ENCODE measurements around the gene CREB3. TPM values are rescaled to one million over a fixed set of nuclear protein-coding genes. Genes with fewer than 3 reads are reported as not detected.

Gene CREB3
- total RNA-seq, 4 donors from 2014 or later: 17.8 to 39.6 (median 26.2) TPM

GRCh38 chr9:35755071-35755470 is 22.6 kb downstream of the CREB3 start:
- no peak for DNase-seq
- Histone ChIP-seq H3K9me3 (no peaks in the 10 kb centered on the region), H3K4me3 (no peak overlapping the region), H3K27ac (no peak overlapping the region), H3K4me1 (peaks cover 25 to 28% of the 10 kb centered on the region in 2 donors), H3K36me3 (peaks cover 2 to 46% of the 10 kb centered on the region in 2 donors), H3K27me3 (no peaks in the 10 kb centered on the region)
- intact Hi-C loops (cut with DNase I; ENCODE audit: low total_unique reads) (no loop called here), in situ Hi-C loops (cut with MboI; ENCODE audit: low sequenced_read_pairs in 4 of 4) (no loop called here)
- TF ChIP-seq, protein P1, sequence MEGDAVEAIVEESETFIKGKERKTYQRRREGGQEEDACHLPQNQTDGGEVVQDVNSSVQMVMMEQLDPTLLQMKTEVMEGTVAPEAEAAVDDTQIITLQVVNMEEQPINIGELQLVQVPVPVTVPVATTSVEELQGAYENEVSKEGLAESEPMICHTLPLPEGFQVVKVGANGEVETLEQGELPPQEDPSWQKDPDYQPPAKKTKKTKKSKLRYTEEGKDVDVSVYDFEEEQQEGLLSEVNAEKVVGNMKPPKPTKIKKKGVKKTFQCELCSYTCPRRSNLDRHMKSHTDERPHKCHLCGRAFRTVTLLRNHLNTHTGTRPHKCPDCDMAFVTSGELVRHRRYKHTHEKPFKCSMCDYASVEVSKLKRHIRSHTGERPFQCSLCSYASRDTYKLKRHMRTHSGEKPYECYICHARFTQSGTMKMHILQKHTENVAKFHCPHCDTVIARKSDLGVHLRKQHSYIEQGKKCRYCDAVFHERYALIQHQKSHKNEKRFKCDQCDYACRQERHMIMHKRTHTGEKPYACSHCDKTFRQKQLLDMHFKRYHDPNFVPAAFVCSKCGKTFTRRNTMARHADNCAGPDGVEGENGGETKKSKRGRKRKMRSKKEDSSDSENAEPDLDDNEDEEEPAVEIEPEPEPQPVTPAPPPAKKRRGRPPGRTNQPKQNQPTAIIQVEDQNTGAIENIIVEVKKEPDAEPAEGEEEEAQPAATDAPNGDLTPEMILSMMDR (IDR thresholded peaks at IDR 0.05 in 4 of 5, conservative IDR thresholded peaks at IDR 0.05 in 1 of 5): no peak
- TF ChIP-seq POLR2A (IDR thresholded peaks at IDR 0.05): no peak
- no peak for ATAC-seq

DNA sequence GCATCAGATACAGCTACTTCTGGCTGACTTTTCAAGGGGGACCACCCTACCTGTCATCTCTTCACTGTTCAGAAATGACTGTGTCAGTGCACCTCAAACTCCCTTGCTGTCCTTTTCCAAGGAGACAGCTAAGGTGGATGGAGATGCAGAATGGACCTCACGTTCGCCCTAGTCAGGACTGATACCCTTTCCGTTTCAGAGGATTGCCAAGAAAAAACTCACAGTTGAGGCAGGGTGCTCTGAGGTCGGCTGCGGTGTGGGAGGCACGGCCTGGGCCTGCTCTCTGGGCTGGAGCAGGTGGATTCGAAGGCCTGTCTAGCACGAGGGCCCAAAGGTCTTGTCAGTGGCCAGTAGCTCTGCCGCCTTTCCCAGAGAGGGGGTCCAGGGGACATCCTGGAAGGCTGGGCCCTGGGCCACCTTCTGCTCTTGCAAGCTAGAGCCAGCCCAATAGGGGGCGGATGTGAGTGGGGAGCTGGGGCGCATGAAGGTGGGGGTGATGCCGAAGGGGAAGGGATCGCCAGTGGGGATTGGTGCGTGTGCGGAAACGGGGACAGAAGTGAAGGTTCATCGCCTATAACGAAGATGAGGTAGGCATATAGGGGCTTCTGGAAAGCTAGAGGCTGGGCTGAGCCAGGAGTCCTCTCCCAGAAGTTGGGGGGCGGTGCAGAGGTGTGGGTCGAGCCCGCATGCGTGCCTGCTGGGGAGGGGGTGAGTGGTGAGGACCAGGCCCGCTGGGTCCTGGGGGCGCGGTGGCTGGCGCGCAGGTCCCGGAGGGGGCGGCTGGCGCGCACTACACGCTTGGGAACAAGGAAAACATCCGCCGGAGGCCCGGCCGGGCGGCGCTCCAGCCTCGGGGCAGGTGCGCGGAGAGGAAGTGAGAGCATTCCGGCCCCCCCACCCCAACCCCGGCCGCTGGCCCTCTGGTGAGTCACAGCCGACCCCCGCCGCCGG is 24.1 kb downstream of the CREB3 start:
- in situ Hi-C loops (cut with MboI; ENCODE audit: low sequenced_read_pairs in 4 of 4) (no loop called here), intact Hi-C loops (cut with DNase I; ENCODE audit: low total_unique reads) (no loop called here)
- Histone ChIP-seq H3K4me3 (peak overlapping the region; percentile 62 to 76 (median 68)), H3K9me3 (no peaks in the 10 kb centered on the region), H3K27me3 (no peaks in the 10 kb centered on the region), H3K4me1 (peaks cover 19 to 21% of the 10 kb centered on the region in 2 donors), H3K36me3 (peaks cover 2 to 35% of the 10 kb centered on the region in 2 donors), H3K27ac (peak overlapping the region; percentile 81 to 95 (median 83))
- peak; percentile 68 to 70 for ATAC-seq
- TF ChIP-seq, protein P1 (IDR thresholded peaks at IDR 0.05 in 4 of 5, conservative IDR thresholded peaks at IDR 0.05 in 1 of 5): peak in 3 of 5 experiments; percentile 42 to 66 (median 47)
- TF ChIP-seq POLR2A (IDR thresholded peaks at IDR 0.05): no peak
- DNase-seq: peak in 1 of 2 donors; percentile 49

DNA sequence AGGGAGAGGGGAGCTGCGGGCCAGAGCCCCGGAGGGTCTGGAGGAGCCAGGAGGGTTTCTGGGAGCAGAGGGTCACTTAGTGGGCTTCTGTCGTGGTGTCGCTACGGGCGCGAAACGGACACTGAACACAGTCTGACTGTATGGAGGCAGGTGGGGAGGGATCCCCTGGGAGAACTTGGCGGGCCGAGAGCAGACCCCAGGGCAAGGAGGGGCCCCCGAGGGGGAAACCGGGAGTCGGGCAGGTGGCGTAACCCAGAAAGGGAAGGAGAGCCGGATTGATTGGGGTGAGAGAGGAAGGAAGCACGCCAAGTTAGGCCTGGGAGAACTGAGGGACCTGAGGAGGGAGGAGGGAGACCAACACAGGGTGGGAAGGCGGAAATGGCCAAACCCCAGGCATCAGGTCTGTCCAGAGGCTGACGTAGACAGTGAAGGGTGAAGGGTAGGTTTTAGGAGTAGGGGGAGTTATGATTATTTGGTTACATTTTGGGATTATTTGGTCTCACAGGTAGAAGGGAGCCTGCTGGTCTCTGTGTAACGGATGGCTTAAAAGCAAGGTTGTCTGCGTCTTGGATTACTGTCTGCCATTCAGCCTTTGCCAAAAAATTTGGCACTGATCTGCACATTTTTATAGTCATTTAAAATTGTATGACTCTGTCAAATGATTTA is 24.9 kb downstream of the CREB3 start:
- ATAC-seq (peak; percentile 37 to 48), DNase-seq (no peak)
- intact Hi-C loops (cut with DNase I; ENCODE audit: low total_unique reads) (no loop called here), in situ Hi-C loops (cut with MboI; ENCODE audit: low sequenced_read_pairs in 4 of 4) (no loop called here)
- Histone ChIP-seq H3K36me3 (peaks cover 2 to 27% of the 10 kb centered on the region in 2 donors), H3K4me1 (peaks cover 19 to 21% of the 10 kb centered on the region in 2 donors), H3K27ac (peak overlapping the region; percentile 81 to 95 (median 83)), H3K9me3 (no peaks in the 10 kb centered on the region), H3K4me3 (peak overlapping the region; percentile 62 to 76 (median 68)), H3K27me3 (no peaks in the 10 kb centered on the region)
- peak; percentile 23 to 49 for TF ChIP-seq POLR2A (IDR thresholded peaks at IDR 0.05)
- TF ChIP-seq, protein P1 (IDR thresholded peaks at IDR 0.05 in 4 of 5, conservative IDR thresholded peaks at IDR 0.05 in 1 of 5): no peak

DNA sequence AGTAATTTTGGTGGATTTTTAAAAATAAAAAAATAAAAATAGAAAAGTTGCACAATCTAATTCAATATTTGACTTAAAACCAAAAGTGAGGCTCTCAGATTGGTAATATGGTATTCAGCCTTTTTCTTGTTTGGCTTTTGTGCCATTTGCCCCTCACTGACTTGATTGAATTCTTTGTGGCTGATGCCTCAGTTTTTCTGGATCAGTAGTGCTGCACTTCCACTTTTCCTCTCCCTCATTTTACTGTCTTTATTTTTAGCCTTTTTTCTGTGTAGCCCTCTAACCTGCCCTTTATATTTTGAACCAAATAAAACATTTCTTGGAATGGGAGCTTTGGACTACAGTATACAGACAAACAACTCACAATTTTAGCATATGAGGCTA is 25.4 kb downstream of the CREB3 start:
- peaks cover 19 to 21% of the 10 kb centered on the region in 2 donors for H3K4me1 ChIP-seq
- no peak for TF ChIP-seq POLR2A (IDR thresholded peaks at IDR 0.05)
- TF ChIP-seq, protein P1 (IDR thresholded peaks at IDR 0.05 in 4 of 5, conservative IDR thresholded peaks at IDR 0.05 in 1 of 5): no peak
- ATAC-seq (no peak), DNase-seq (no peak)
- peak overlapping the region; percentile 81 to 95 (median 83) for H3K27ac ChIP-seq
- peaks cover 0 to 22% of the 10 kb centered on the region in 2 donors for H3K36me3 ChIP-seq
- peak overlapping the region in 3 of 4 donors; percentile 62 to 76 (median 73) for H3K4me3 ChIP-seq
- no peaks in the 10 kb centered on the region for H3K27me3 ChIP-seq
- intact Hi-C loops (cut with DNase I; ENCODE audit: low total_unique reads): no loop called here
- no peaks in the 10 kb centered on the region for H3K9me3 ChIP-seq
- in situ Hi-C loops (cut with MboI; ENCODE audit: low sequenced_read_pairs in 4 of 4): no loop called here
